HFFc6 (cell line): ENCODE results near the gene CCM2L. TPM values are rescaled to one million over a fixed set of nuclear protein-coding genes. Genes with fewer than 3 reads are reported as not detected.

Experiments
- DNase-seq: peaks from one replicate; pipeline ENCODE4 v3.0.0-alpha.2; 2018
- H3K27ac Mint-ChIP-seq: 2 replicates; pipeline ENCODE4 v1.8.0; 2020; ENCODE audit warnings: mild to moderate bottlenecking, mixed read lengths
- H3K27me3 Mint-ChIP-seq: 2 replicates; pipeline ENCODE4 v1.8.0; 2021; ENCODE audit warnings: mild to moderate bottlenecking, moderate library complexity, mixed read lengths; ENCODE audit not compliant: insufficient read depth
- H3K36me3 Mint-ChIP-seq: 2 replicates; pipeline ENCODE4 v1.8.0; 2021; ENCODE audit warnings: low read depth, mixed read lengths
- H3K4me1 Mint-ChIP-seq: 2 replicates; pipeline ENCODE4 v1.8.0; 2020; ENCODE audit warnings: low read depth, mixed read lengths
- H3K4me3 Mint-ChIP-seq: 2 replicates; pipeline ENCODE4 v1.8.0; 2020; ENCODE audit warnings: mild to moderate bottlenecking, moderate library complexity, mixed read lengths
- H3K9me3 Mint-ChIP-seq: 2 replicates; pipeline ENCODE4 v1.8.0; 2020; ENCODE audit warnings: mild to moderate bottlenecking, mixed read lengths
- total RNA-seq, 6 experiments: library from RNA; stranded (reverse); fragmentation: NEBNext Ultra II Directional; extraction: Animal tissue kit (Norgen Biotek cat#: 25700); gene quantifications; 2 replicates in 1 of 6; 3 replicates in 5 of 6; pipeline ENCODE4 v1.2.3, GENCODE V29; 2021
- TF ChIP-seq, protein P1 (sequence below): fragments of 200-600 bp; sonication (generic); IDR thresholded peaks from 2 replicates; pipeline ENCODE4 v1.5.0; 2021; ENCODE audit warnings: antibody characterized with exemption, mild to moderate bottlenecking

Gene CCM2L
- total RNA-seq, 6 experiments from 2014 or later = not detected

DNA sequence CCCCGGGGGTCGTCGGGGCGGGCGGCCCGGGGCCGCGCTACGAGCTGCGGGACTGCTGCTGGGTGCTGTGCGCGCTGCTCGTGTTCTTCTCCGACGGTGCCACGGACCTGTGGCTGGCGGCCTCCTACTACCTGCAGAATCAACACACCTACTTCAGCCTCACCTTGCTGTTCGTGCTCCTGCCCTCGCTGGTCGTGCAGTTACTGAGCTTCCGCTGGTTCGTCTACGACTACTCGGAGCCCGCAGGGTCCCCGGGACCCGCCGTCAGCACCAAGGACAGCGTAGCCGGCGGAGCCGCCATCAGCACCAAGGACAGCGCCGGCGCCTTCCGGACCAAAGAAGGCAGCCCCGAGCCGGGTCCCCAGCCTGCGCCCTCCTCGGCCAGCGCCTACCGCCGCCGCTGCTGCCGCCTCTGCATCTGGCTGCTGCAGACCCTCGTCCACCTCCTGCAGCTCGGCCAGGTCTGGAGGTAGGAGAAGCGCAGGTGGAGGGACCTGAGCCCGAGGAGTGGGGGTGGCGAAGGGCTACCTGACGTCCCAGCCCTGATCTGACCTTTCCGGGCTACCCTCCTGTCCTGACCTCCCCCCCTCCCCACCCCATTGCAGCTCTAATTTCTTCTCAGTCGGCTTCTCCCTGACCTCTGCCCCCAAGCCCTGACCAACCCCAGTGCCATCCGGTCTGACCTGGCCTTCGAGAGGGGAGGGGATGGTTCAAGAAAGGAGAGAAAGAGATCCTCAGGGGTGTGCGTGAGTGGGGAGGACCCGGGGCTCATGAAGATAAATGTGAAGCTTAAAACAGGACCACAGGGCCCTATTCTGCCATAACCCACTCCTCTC lies 41.7 kb upstream of the CCM2L start:
- H3K36me3 Mint-ChIP-seq = no peaks in the 10 kb centered on the region
- H3K27me3 Mint-ChIP-seq = peaks cover 26% of the 10 kb centered on the region
- no peaks in the 10 kb centered on the region for H3K9me3 Mint-ChIP-seq
- peaks cover 16% of the 10 kb centered on the region for H3K4me1 Mint-ChIP-seq
- H3K27ac Mint-ChIP-seq = no peak overlapping the region
- DNase-seq = peak; percentile 16
- TF ChIP-seq, protein P1, sequence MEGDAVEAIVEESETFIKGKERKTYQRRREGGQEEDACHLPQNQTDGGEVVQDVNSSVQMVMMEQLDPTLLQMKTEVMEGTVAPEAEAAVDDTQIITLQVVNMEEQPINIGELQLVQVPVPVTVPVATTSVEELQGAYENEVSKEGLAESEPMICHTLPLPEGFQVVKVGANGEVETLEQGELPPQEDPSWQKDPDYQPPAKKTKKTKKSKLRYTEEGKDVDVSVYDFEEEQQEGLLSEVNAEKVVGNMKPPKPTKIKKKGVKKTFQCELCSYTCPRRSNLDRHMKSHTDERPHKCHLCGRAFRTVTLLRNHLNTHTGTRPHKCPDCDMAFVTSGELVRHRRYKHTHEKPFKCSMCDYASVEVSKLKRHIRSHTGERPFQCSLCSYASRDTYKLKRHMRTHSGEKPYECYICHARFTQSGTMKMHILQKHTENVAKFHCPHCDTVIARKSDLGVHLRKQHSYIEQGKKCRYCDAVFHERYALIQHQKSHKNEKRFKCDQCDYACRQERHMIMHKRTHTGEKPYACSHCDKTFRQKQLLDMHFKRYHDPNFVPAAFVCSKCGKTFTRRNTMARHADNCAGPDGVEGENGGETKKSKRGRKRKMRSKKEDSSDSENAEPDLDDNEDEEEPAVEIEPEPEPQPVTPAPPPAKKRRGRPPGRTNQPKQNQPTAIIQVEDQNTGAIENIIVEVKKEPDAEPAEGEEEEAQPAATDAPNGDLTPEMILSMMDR = no peak
- no peak overlapping the region for H3K4me3 Mint-ChIP-seq

DNA sequence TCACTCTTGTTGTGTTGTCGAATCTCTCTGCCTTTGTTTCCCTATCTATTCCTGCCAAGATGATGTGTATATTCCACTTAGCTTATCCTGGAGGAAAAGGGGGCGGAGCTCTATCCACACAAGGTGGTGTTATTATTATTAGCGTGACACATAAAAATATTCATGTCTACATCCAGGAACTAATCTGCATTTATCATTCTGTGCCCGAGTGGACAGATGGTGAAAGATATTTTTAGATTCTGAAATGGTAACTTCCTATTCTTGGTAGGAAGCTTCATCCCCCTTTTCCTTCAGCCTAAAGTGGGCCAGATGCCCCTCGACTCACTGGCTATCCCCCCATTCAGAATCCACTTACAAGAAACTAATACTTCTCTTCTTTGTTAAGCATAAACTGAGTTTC lies 40.2 kb upstream of the CCM2L start:
- H3K4me3 Mint-ChIP-seq = no peak overlapping the region
- no peak for DNase-seq
- H3K36me3 Mint-ChIP-seq = no peaks in the 10 kb centered on the region
- TF ChIP-seq, protein P1 = no peak
- no peak overlapping the region for H3K27ac Mint-ChIP-seq
- H3K27me3 Mint-ChIP-seq = peaks cover 18% of the 10 kb centered on the region
- H3K9me3 Mint-ChIP-seq = no peaks in the 10 kb centered on the region
- H3K4me1 Mint-ChIP-seq = peaks cover 16% of the 10 kb centered on the region

DNA sequence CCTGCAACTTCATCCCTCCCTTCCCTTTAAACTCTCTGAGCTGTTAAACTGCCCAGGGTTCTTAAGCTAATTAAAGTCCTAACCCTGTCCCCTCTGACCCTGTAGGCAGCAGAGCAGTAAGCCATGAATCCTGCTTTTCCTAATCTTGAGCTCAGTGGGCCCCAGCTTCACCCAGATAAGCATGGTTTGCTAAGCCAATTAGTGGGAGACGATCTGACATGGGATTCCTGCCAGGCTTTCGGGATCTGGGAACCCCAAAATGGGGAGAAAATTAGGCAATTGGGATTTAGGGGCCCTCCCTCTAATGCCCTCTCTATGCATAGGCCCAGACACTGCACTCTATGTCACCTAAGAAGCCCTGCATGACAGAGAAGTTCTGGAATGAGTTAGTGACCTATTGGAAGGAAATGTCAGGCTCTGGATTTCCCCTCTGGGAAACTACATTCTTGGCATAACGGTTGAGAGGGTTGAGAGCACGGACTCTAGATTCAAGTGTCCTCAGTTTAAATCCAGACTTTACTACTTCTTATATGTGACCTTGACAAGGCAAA lies 37.7 kb upstream of the CCM2L start:
- Mint-ChIP-seq H3K27ac (peak overlapping the region; percentile 64; the same call in 1 of the 2 replicates), H3K4me3 (no peak overlapping the region; the same call in 1 of the 2 replicates), H3K9me3 (no peaks in the 10 kb centered on the region), H3K27me3 (peaks cover 14% of the 10 kb centered on the region), H3K36me3 (no peaks in the 10 kb centered on the region), H3K4me1 (peaks cover 16% of the 10 kb centered on the region)
- TF ChIP-seq, protein P1 = no peak
- peak; percentile 70 for DNase-seq

DNA sequence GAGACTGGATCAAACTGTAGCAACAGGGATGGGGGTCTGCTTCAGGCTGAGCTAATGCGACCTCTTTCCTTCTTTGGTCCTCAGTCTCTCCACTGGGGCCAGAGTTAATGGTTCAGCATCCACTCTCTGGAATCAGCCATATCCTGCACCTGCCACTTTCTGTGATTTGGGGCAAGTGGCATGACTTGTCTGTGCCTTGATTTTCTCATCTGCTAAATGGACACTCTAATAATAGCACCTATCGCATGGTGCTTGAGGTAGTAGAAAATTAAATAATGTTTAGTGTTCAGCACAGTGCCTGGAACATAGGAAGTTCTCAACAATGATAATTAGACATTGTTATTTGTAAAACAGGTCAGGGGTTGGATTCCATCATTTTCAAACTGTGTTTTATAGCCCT lies 35.9 kb upstream of the CCM2L start:
- TF ChIP-seq, protein P1 = no peak
- H3K4me1 Mint-ChIP-seq = peaks cover 16% of the 10 kb centered on the region
- H3K27ac Mint-ChIP-seq = no peak overlapping the region
- H3K27me3 Mint-ChIP-seq = peaks cover 20% of the 10 kb centered on the region
- no peaks in the 10 kb centered on the region for H3K36me3 Mint-ChIP-seq
- H3K9me3 Mint-ChIP-seq = no peaks in the 10 kb centered on the region
- DNase-seq = no peak
- H3K4me3 Mint-ChIP-seq = no peak overlapping the region

DNA sequence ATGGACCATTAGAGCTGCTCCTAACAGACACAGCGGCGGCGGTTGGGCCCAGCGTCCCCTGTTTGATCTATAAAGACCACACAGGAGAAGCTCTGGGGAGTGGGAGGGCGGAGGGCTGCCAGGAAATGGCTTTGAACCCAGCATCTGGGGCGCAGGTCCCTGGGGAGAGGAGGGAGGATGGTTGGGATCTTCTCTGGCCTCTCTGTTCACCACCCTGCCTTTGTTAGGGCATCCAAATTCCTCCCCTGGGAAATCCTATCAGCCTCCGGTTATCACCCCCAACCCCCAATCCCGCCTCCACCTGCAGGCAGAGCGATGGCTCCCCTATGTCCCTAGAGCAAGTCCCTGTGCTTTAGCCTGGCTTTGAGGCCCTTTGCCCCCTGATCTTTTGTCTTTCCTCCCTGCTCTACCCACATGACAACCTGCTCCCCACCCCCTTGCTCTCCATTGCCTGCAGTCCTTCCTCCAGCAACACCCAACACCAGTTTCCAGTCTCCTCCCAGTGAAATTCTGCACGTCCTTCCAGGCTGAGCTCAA lies 35.2 kb upstream of the CCM2L start:
- Mint-ChIP-seq H3K4me1 (peaks cover 16% of the 10 kb centered on the region), H3K4me3 (no peak overlapping the region), H3K9me3 (no peaks in the 10 kb centered on the region), H3K36me3 (no peaks in the 10 kb centered on the region), H3K27me3 (peaks cover 20% of the 10 kb centered on the region), H3K27ac (no peak overlapping the region)
- no peak for DNase-seq
- TF ChIP-seq, protein P1 = no peak
